Stimulated activated CD4-positive, alpha-beta T cell treated with anti-CD3 and anti-CD28 coated beads, Interleukin-1b, Interleukin-23, amount 100 ng/mL, for 4 hours (primary cell): ENCODE measurements around the gene TNFAIP6.

Source experiments
- DNase-seq, 2 donors: peaks; one replicate each; pipeline ENCODE4 v3.0.0-alpha.2; 2020; ENCODE audit warnings: low read depth in 2 of 2

The TNFAIP6 gene

GRCh38 chr2:151359768-151360461, 2.5 kb downstream of the TNFAIP6 start:
- DNase-seq, result no peak

DNA sequence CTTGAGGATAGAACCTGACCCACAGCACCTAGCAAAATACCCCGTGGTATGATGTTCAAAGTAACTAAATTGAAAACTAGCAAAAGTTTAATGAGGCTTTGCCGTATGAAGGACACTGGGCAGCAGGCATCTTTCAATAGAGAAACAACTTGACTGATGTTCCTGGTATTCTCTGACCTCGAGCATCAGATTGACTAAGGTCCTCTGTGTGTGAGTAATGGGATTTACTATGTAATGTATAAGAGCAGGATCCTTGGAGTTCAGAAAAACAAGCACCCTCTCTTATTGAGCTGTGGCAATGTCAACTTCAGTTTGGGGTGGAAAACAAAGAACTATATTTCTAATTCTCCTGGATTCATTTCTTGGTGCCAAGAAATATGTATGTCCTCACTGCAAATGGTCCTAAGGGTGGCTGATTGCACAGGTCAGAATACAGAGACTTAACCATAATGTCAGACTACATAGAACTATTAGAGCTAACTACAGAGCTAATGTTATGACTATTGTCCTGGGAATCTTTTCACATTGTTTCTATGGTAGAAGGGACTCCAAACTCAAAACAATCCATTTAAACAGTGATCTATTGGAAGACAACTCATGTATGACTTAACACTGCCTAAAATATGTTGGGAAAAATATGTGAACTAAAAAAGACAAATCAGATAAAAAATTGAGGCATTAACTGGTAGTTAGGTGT, 4.4 kb downstream of the TNFAIP6 start:
- DNase-seq, result no peak

DNA sequence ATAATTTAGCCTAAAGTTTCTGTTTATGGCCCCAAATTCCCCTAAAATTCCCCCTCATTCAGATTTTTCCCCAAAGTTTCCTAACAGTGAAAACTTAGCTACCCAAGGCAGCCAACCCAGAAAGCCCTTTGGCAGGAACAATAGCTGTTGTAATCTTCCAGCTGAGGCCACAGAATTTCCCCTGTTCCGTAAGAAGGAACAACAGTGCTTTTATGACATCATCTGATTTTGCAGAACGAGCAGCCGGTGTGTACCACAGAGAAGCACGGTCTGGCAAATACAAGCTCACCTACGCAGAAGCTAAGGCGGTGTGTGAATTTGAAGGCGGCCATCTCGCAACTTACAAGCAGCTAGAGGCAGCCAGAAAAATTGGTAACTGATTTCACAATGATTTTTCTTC, 6.3 kb downstream of the TNFAIP6 start:
- no peak for DNase-seq

GRCh38 chr2:151367571-151367970, 10.2 kb downstream of the TNFAIP6 start:
- no peak for DNase-seq

- DNase-seq, result no peak
These were observed 17.0 kb downstream of the TNFAIP6 start for GRCh38 chr2:151374436-151374835.

GRCh38 chr2:151379169-151379568, 21.8 kb downstream of the TNFAIP6 start:
- DNase-seq, result no peak

DNA sequence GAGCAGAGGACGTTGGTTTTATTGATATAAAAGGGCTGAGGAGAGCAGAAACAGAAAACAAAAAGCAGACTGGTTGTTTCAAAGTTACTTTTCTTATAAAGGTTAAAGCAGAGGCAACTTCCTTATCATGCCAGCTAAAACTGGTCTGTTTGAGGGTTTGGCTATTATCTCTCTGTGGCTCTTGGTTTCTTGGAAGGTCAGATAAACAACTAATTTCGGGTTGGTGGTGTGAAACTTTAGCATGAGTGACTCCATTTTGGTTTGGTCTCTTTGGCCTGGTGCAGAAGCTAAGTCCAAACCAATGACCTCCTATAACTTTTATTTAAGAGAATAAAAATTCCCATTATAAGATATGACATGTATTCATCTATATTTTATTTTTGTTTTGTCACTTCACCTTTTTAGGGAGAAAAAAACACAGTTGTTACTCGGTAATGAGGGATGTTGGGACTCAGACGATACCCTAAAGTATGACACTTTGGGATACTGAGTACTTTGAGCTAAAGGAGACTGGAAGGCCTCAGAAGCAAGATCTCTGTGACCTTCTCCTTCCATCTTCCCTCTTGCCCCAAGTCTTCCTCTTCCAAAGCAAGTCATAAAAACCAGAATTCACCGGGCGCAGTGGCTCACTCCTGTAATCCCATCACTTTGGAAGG, 23.3 kb downstream of the TNFAIP6 start:
- DNase-seq, result no peak

- no peak for DNase-seq
These were observed 23.9 kb downstream of the TNFAIP6 start for GRCh38 chr2:151381266-151381665.

DNA sequence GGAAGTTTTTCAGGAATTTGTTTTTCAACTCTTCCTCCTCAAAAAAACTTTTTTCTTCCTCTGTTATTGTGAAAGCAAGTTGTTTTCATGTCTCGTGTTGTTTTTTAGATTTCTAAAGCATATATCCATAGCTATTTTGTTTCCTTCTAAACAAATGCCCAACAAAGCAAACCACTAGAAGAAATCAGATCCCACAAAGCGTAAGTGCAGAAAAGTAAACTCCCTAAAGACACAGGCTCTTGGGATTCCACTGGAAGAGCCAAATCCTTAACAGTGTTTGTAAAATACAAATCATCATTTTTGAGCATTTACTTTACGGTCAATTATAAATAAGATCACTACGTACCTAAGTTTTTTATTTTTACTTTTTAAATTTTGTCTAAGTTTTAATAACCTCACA, 30.6 kb downstream of the TNFAIP6 start:
- no peak for DNase-seq

DNA sequence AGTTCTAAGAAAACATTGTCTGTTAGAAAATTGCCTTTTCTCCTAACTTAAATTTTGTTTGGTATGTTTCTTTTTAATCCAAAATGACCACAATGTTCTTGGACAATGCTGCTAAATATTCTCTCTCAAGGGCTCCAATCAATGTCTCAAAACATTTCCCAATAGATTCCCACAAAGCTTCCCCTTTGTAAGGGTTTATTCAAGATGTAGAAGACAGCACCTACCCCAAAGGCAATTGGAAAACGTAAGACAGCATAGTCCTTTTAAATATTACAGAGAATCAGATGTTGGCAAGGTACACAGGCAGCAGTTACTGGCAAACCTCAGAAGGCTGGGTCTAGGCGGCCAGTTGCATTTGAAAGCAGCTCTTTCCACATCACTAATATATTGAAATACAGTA, 34.0 kb downstream of the TNFAIP6 start:
- no peak for DNase-seq

- DNase-seq, result no peak
These were observed 37.1 kb downstream of the TNFAIP6 start for GRCh38 chr2:151394509-151394908.

DNA sequence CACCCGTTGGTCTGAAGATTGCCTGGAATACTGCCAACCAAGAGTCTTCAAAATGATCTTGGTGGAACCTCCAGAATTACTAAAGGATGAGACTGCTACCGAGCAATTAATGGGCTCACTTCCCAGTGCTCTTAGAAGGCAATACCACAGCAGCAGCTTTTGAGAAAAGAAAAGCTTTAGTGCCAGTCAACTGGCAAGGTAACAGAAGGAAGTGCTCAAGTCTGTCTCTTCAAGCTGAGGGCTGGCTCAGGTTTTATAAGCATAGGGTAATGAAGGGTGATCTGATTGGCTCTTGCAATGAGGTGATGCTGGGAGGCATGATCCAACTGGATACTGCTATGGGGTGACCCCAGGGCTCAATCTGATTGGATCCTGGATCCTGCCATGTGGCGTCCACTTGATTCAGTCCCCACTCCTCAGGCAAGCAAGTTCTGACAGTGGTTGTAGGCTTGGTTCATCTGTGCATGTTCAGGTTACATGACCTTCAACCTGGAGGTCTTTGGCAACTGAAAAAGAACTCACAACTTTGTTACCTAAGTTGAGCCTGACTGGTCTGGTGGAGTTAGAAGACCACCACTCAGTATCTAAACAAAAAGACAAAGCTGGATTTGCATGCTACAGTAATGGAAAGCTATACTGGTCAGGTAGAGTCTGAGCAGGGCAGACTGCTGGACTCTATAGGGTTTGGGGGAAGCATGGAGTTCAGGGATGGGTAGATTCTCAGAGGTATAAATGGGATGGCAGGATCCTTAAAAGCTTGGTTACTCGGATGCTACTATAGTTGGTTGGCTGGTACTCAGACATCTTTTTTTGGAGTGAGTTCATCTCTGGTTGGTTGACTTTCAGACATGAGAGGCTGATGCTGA, 38.4 kb downstream of the TNFAIP6 start:
- no peak for DNase-seq

DNA sequence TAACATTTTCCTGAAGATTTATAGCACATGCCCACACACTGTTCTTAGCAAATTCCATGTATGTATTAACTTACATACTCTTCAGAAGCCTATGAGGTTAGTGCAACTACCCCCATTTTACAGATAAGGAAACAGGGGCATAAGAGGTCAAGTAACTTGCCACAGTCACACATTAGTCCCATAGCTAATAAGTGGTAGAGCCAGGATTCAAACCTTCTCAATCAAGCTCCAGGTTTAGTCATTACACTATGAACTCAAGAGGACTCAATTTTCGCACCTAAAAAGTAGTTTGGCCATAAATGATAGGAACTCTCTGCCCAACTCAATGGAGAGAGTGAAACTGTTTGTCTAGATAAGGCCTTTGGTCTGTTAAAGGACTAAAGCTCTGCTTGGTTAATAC, 42.6 kb downstream of the TNFAIP6 start:
- DNase-seq, result no peak

GRCh38 chr2:151401149-151401548, 43.8 kb downstream of the TNFAIP6 start:
- no peak for DNase-seq

- no peak for DNase-seq
These were observed 46.5 kb downstream of the TNFAIP6 start for GRCh38 chr2:151403914-151404313.

DNA sequence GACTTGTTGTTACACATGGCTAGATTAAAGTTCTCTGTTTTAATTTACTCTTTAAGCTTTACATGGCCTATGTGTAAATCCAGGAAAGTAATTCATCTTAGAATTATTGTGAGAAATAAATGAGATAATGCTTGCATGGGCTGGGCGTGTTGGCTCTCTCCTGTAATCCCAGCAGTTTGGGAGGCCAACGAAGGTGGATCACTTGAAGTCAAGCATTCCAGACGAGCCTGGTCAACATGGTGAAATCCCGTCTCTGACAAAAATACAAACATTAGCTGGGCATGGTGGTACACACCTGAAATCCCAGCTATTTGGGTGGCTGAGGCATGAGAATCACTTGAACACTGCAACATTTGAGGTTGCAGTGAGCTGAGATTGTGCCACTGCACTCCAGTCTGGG, 48.0 kb downstream of the TNFAIP6 start:
- DNase-seq, result no peak

DNA sequence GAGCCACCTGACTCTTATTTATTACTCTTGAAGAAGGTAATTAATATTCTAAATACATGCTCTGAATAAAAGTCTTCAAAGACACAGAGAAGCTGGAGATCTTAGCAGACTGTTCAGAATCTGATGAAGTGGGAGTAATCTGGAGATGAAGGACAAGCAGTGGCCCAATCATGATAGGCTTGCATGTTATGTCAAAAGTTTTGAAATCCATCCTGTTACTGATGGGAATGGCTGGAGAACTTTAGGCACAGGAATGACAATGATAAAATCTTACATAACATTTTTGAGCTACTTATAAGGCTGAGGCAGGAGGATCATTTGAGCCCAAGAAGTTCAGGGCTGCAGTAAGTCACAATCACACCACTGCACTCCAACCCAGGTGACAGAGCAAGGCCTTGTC, 49.9 kb downstream of the TNFAIP6 start:
- DNase-seq, result no peak

- no peak for DNase-seq
These were observed 51.6 kb downstream of the TNFAIP6 start for GRCh38 chr2:151408788-151409600.

GRCh38 chr2:151409601-151410484, 52.5 kb downstream of the TNFAIP6 start, which contains the start of gene RIF1:
RIF1 (plus strand) TSS chr2:151409902; CDS start chr2:151410424, 522 bp downstream.
- DNase-seq, result peak; percentile 64 to 75

- peak; percentile 16 to 29 for DNase-seq
These were observed 53.1 kb downstream of the TNFAIP6 start for GRCh38 chr2:151410485-151410834.
